IMR-90 (cell line): ENCODE measurements around the gene SLC29A1. TPM values are rescaled to one million over a fixed set of nuclear protein-coding genes. Genes with fewer than 3 reads are reported as not detected.

ENCODE experiments used
- ATAC-seq: fragments of 200-7000 bp; cut with Tn5 transposase; 2 replicates; pipeline ENCODE4 v1.9.1; 2020; ENCODE audit warnings: low read depth, mild to moderate bottlenecking, moderate library complexity
- Bru-seq: library from RNA; stranded (reverse); fragments of 400-500 nt; gene quantifications from one replicate; lab custom pipeline; 2021; lab: Mats Ljungman, UMichigan
- BruChase-seq, 2 experiments: library from RNA; stranded (reverse); fragments of 400-500 nt; gene quantifications; one replicate each; lab custom pipeline; 2021; lab: Mats Ljungman, UMichigan
- BruUV-seq: library from RNA; stranded (reverse); fragments of 400-500 nt; replicated peaks from 2 replicates; lab custom pipeline; 2021; lab: Mats Ljungman, UMichigan
- CTCF ChIA-PET: fragments of 300-600 bp; formaldehyde crosslinking; extraction: SDS; loops from one replicate; lab custom pipeline; 2021; ENCODE audit warnings: antibody characterized with exemption; lab: Yijun Ruan, JAX
- POLR2A ChIA-PET: fragments of 300-600 bp; sonication (Branson Sonifier 250); formaldehyde crosslinking; loops from one replicate; lab custom pipeline; 2022; ENCODE audit warnings: antibody characterized with exemption; ENCODE audit not compliant: unreplicated experiment; lab: Charles Lee
- DNase-seq: peaks from one replicate; pipeline ENCODE4 v3.0.0; 2013
- H2AFZ ChIP-seq: replicated peaks from 2 replicates; pipeline ENCODE3; 2013; ENCODE audit warnings: low read length, mild to moderate bottlenecking; ENCODE audit not compliant: poor library complexity
- H2AK5ac ChIP-seq: 2 replicates; pipeline ENCODE4 v1.6.1; 2013; ENCODE audit warnings: low read depth, low read length, inconsistent platforms
- H2AK9ac ChIP-seq: replicated peaks from 2 replicates; pipeline ENCODE3; 2013; ENCODE audit warnings: mild to moderate bottlenecking, low read depth, low read length, moderate library complexity; ENCODE audit not compliant: poor library complexity
- H2BK120ac ChIP-seq: 2 replicates; pipeline ENCODE4 v1.6.1; 2013; ENCODE audit warnings: low read depth, low read length, inconsistent platforms
- H2BK15ac ChIP-seq: 3 replicates; pipeline ENCODE4 v1.6.1; 2013; ENCODE audit warnings: low read depth, low read length, inconsistent platforms
- H2BK20ac ChIP-seq: 2 replicates; pipeline ENCODE4 v1.6.1; 2013; ENCODE audit warnings: low read depth, mild to moderate bottlenecking, inconsistent platforms, low read length, moderate library complexity
- H2BK5ac ChIP-seq: 2 replicates; pipeline ENCODE4 v1.6.1; 2013; ENCODE audit warnings: mild to moderate bottlenecking, low read depth, low read length, inconsistent platforms; ENCODE audit not compliant: poor library complexity, severe bottlenecking
- H3K14ac ChIP-seq: replicated peaks from 2 replicates; pipeline ENCODE4 v1.6.1; 2013; ENCODE audit warnings: low read depth, low read length, inconsistent platforms
- H3K18ac ChIP-seq: 2 replicates; pipeline ENCODE4 v1.6.1; 2013; ENCODE audit warnings: low read depth, low read length, control low read depth
- H3K23ac ChIP-seq: 2 replicates; pipeline ENCODE4 v1.6.1; 2013; ENCODE audit warnings: low read depth, low read length, inconsistent platforms
- H3K27ac ChIP-seq: 2 replicates; pipeline ENCODE4 v1.5.1; 2013; ENCODE audit warnings: mild to moderate bottlenecking, control low read depth, low read length; ENCODE audit not compliant: insufficient read depth
- H3K27me3 ChIP-seq: 2 replicates; pipeline ENCODE4 v1.6.1; 2013; ENCODE audit warnings: low read length; ENCODE audit not compliant: control insufficient read depth, insufficient read depth
- H3K36me3 ChIP-seq: 2 replicates; pipeline ENCODE4 v1.6.1; 2013; ENCODE audit warnings: low read length, mixed read lengths; ENCODE audit not compliant: control insufficient read depth, insufficient read depth
- H3K4ac ChIP-seq: 2 replicates; pipeline ENCODE4 v1.6.1; 2013; ENCODE audit warnings: low read depth, low read length, inconsistent platforms
- H3K4me1 ChIP-seq: 2 replicates; pipeline ENCODE4 v1.6.1; 2013; ENCODE audit warnings: low read length, mixed read lengths; ENCODE audit not compliant: control insufficient read depth, insufficient read depth
- H3K4me2 ChIP-seq: 2 replicates; pipeline ENCODE4 v1.6.1; 2013; ENCODE audit warnings: low read depth, mild to moderate bottlenecking, control low read depth, low read length, moderate library complexity
- H3K4me3 ChIP-seq: 2 replicates; pipeline ENCODE4 v1.5.1; 2013; ENCODE audit warnings: low read depth, mild to moderate bottlenecking, control low read depth, low read length, moderate library complexity; ENCODE audit not compliant: insufficient read depth
- H3K56ac ChIP-seq: 2 replicates; pipeline ENCODE4 v1.6.1; 2013; ENCODE audit warnings: low read length, inconsistent platforms; ENCODE audit not compliant: insufficient read depth; ENCODE audit errors: extremely low read depth
- H3K79me1 ChIP-seq, 2 experiments: 2 replicates each; pipeline ENCODE4 v1.6.1; 2013; ENCODE audit warnings: low read length in 2 of 2, inconsistent platforms in 1 of 2, low read depth in 1 of 2
- H3K9ac ChIP-seq: 2 replicates; pipeline ENCODE4 v1.6.1; 2013; ENCODE audit warnings: low read depth, low read length, control low read depth
- H3K9me1 ChIP-seq: 2 replicates; pipeline ENCODE4 v1.6.1; 2013; ENCODE audit warnings: low read length, inconsistent platforms; ENCODE audit not compliant: insufficient read depth
- H3K9me3 ChIP-seq: 2 replicates; pipeline ENCODE4 v1.6.1; 2013; ENCODE audit warnings: low read length; ENCODE audit not compliant: control insufficient read depth, insufficient read depth
- H4K20me1 ChIP-seq: 2 replicates; pipeline ENCODE4 v1.6.1; 2013; ENCODE audit warnings: low read length, inconsistent platforms; ENCODE audit not compliant: insufficient read depth
- H4K5ac ChIP-seq: 2 replicates; pipeline ENCODE4 v1.6.1; 2013; ENCODE audit warnings: mild to moderate bottlenecking, low read depth, low read length, control low read depth
- H4K8ac ChIP-seq, 2 experiments: 2 replicates each; pipeline ENCODE4 v1.6.1; 2013; ENCODE audit warnings: low read depth in 2 of 2, low read length in 2 of 2, control low read depth in 1 of 2, inconsistent platforms in 1 of 2
- H4K91ac ChIP-seq: 2 replicates; pipeline ENCODE4 v1.6.1; 2013; ENCODE audit warnings: low read depth, low read length, inconsistent platforms; ENCODE audit not compliant: insufficient read depth
- BHLHE40 ChIP-seq: fragments of 150-350 bp; IDR thresholded peaks from 2 replicates; pipeline ENCODE4 v1.6.1; 2016; ENCODE audit warnings: mild to moderate bottlenecking, low read depth, low read length
- FOS ChIP-seq: fragments of 150-350 bp; IDR thresholded peaks from 2 replicates; pipeline ENCODE4 v1.6.1; 2016; ENCODE audit warnings: low read depth, low read length
- MAFK ChIP-seq: IDR thresholded peaks from 2 replicates; pipeline ENCODE4 v1.6.1; 2012; ENCODE audit warnings: low read depth, low read length, improper control_type of control experiment
- MXI1 ChIP-seq: IDR thresholded peaks from 2 replicates; pipeline ENCODE4 v1.6.1; 2012; ENCODE audit warnings: low read depth, mild to moderate bottlenecking, low read length, moderate library complexity, borderline replicate concordance
- POLR2A ChIP-seq: IDR thresholded peaks from 2 replicates; pipeline ENCODE4 v1.6.1; 2012; ENCODE audit warnings: mild to moderate bottlenecking, low read depth, low read length
- RAD21 ChIP-seq: IDR thresholded peaks from 2 replicates; pipeline ENCODE4 v1.6.1; 2012; ENCODE audit warnings: low read length, improper control_type of control experiment
- RCOR1 ChIP-seq: IDR thresholded peaks from 2 replicates; pipeline ENCODE4 v1.6.1; 2012; ENCODE audit warnings: mild to moderate bottlenecking, low read length, improper control_type of control experiment; ENCODE audit not compliant: insufficient replicate concordance
- SMC3 ChIP-seq: fragments of 150-350 bp; IDR thresholded peaks from 2 replicates; pipeline ENCODE4 v1.6.1; 2016; ENCODE audit warnings: low read depth, mild to moderate bottlenecking, antibody characterized with exemption, low read length, moderate library complexity
- WGBS, 2 experiments: methylation state at CpG; one replicate each; pipeline versions ENCODE4 v1.1.5 to v1.1.7; 2013; ENCODE audit warnings: missing lambda C conversion rate in 2 of 2; ENCODE audit not compliant: insufficient read length in 1 of 2; ENCODE audit errors: extremely low coverage in 2 of 2; 5-methylcytosine and 5-hydroxymethylcytosine counted together
- dilution Hi-C: fragments of 300-500 bp; cut with HindIII; formaldehyde crosslinking; loops from one replicate; pipeline ENCODE4 v1.14.3; 2018; ENCODE audit warnings: low sequenced_read_pairs; ENCODE audit not compliant: unreplicated experiment
- in situ Hi-C: fragments of 300-500 bp; cut with MboI; formaldehyde crosslinking; loops from 3 replicates; pipeline ENCODE4 v1.14.3; 2019; ENCODE audit warnings: low sequenced_read_pairs, inconsistent platforms, mixed read lengths
- intact Hi-C: fragments of 100-400 bp; cut with micrococcal nuclease; formaldehyde crosslinking; loops from 2 replicates; pipeline ENCODE4 v1.10.0; 2022
- long read RNA-seq: library from polyadenylated mRNA; unstranded; transcript quantifications from one replicate; pipeline ENCODE4 v2.0.0, GENCODE V29; 2021; ENCODE audit not compliant: unreplicated experiment
- polyA plus RNA-seq, 3 experiments: library from polyadenylated mRNA; depleted of rRNA; stranded (reverse); fragments of >200 nt; gene quantifications; 2 replicates each; pipeline ENCODE4 v1.2.3, GENCODE V29; 2012; ENCODE audit warnings: low replicate concordance in 1 of 3
- total RNA-seq: library from RNA; depleted of rRNA; stranded (reverse); fragments of >200 nt; gene quantifications from 2 replicates; pipeline ENCODE4 v1.2.3, GENCODE V29; 2012; rRNA removed
- TF ChIP-seq, protein P1 (sequence below): fragments of 150-350 bp; IDR thresholded peaks from 2 replicates; pipeline ENCODE4 v1.6.1; 2016; ENCODE audit warnings: low read depth, mild to moderate bottlenecking, low read length, moderate library complexity, borderline replicate concordance
- TF ChIP-seq, protein P2 (sequence below): conservative IDR thresholded peaks from 2 replicates; pipeline ENCODE4 v1.5.1; 2012; ENCODE audit warnings: mild to moderate bottlenecking, low read depth, low read length, improper control_type of control experiment
- TF ChIP-seq, protein P3 (sequence below): fragments of 150-350 bp; IDR thresholded peaks from 2 replicates; pipeline ENCODE4 v1.6.1; 2017; ENCODE audit warnings: mild to moderate bottlenecking, antibody characterized with exemption, low read length, low read depth

Gene SLC29A1
- 4.1 and 4.7 TPM in 2 replicates for total RNA-seq
- polyA plus RNA-seq (2012; rRNA removed): 22.1 and 23.2 TPM in 2 replicates
- 20.7 and 23.2 TPM in 2 replicates for polyA plus RNA-seq (2012; cell fraction: cytosol; rRNA removed)
- 33.9 and 57.0 TPM in 2 replicates for polyA plus RNA-seq (2012; cell fraction: nucleus; rRNA removed; ENCODE audit: low replicate concordance)
- percentile 37 among the genes with signal in this experiment for Bru-seq, nascent RNA
- percentile 44 among the genes with signal in this experiment for BruChase-seq, experiment 1, labeled RNA remaining after a 6-hour chase
- BruChase-seq, experiment 2, labeled RNA remaining after a 2-hour chase: percentile 38 among the genes with signal in this experiment
- long read RNA-seq, transcript SLC29A1-209 (13 exons, 2,318 nt): major isoform, 6 of 19 reads
- long read RNA-seq, partial matches to known transcripts: 6 of 19 reads
- long read RNA-seq, other reads (novel, unspliced or antisense): 5 of 19 reads

DNA sequence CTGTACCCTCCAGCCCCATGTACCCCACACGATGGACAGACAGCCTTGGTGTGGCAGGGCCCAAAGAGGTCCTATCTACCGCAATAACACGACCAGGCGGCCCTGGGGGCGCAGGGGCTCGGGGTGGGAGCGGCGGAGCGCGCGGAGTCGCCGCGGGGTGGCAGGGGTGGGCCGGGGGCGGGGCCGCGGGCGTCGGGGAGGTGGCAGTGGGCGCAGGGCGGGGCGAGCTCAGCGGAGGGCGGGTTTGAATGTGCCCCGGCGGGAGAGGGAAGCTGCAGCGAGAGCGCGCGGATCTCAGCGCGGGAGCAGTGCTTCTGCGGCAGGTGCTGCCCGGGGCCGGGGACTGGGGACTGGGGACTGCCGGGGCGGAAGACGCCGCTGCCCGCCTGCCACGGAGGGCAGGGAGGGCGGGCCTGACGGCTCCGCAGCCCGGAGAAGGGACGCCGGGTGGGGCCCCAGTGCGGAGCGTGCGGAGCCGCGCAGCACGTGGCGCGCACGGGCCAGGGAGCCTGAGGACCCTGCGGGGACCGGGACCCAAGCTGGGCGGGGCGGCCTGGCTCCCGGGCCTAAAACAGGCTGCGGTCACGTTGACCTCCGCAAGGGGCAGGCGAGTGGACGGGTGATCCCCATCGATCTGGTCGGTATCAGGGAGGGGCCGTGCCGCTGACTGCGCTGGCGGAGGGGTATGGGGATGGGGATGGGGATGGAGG, at the start of gene SLC29A1:
SLC29A1 (plus strand) TSS at position 277 of the 710 bp plus-strand sequence. CDS start 3,719 bp downstream, outside the sequence.
- Histone ChIP-seq H3K27me3 (no peaks in the 10 kb centered on the region; the same call in 1 of the 2 replicates), H2BK120ac (no peak within 1 kb of the TSS; the same call in 1 of the 2 replicates), H2BK15ac (no peak within 1 kb of the TSS), H3K9ac (peak within 1 kb of the TSS; percentile 57; the same call in 1 of the 2 replicates), H3K9me1 (peaks cover 4% of the 10 kb centered on the region; the same call in 1 of the 2 replicates), H2BK20ac (no peak within 1 kb of the TSS), H3K4me1 (peaks cover 16% of the 10 kb centered on the region), H4K5ac (no peak within 1 kb of the TSS), H2BK5ac (no peak within 1 kb of the TSS), H3K18ac (no peak within 1 kb of the TSS), H3K27ac (peak within 1 kb of the TSS; percentile 37; the same call in 1 of the 2 replicates), H4K20me1 (no peaks in the 10 kb centered on the region), H3K4me3 (peak within 1 kb of the TSS; percentile 73), H3K23ac (peak within 1 kb of the TSS; percentile 65; the same call in 1 of the 2 replicates), H2AK5ac (no peak within 1 kb of the TSS), H3K4ac (no peak within 1 kb of the TSS), H3K14ac (peak within 1 kb of the TSS; percentile 55; the same call in 1 of the 2 replicates), H4K91ac (no peak within 1 kb of the TSS; the same call in 1 of the 2 replicates), H3K9me3 (no peaks in the 10 kb centered on the region), H4K8ac (no peak within 1 kb of the TSS; a peak in 1 of 4 replicates), H3K79me1 (peaks cover 0 to 8% of the 10 kb centered on the region in 2 experiments; a peak in 1 of 4 replicates), H2AK9ac (peak within 1 kb of the TSS; percentile 60), H3K4me2 (peak within 1 kb of the TSS; percentile 99), H3K56ac (no peak within 1 kb of the TSS; the same call in 1 of the 2 replicates), H2AFZ (peak within 1 kb of the TSS; percentile 96), H3K36me3 (no peaks in the 10 kb centered on the region)
- BruUV-seq: no TSS peak
- 0% methylated on average over 40 of the region's 73 CpGs; no CpG with 5 or more reads in 1 of the 2 experiments for WGBS, 2 experiments
- CTCF ChIA-PET: interaction anchor here (0.8 to 4.1 kb wide), 2 partner anchors 11 to 50 kb away, joined by 3 to 20 read pairs; no protein-coding TSS in a partner anchor
- POLR2A ChIA-PET: no interaction called here
- DNase-seq: peak; percentile 28
- intact Hi-C loops: no loop called here
- ATAC-seq: peak; percentile 62
- dilution Hi-C loops: no loop called here
- in situ Hi-C loops: no loop called here
- no peak for TF ChIP-seq RCOR1
- no peak for TF ChIP-seq SMC3
- no peak for TF ChIP-seq POLR2A
- TF ChIP-seq, protein P1, sequence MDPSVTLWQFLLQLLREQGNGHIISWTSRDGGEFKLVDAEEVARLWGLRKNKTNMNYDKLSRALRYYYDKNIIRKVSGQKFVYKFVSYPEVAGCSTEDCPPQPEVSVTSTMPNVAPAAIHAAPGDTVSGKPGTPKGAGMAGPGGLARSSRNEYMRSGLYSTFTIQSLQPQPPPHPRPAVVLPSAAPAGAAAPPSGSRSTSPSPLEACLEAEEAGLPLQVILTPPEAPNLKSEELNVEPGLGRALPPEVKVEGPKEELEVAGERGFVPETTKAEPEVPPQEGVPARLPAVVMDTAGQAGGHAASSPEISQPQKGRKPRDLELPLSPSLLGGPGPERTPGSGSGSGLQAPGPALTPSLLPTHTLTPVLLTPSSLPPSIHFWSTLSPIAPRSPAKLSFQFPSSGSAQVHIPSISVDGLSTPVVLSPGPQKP: no peak
- TF ChIP-seq, protein P2, sequence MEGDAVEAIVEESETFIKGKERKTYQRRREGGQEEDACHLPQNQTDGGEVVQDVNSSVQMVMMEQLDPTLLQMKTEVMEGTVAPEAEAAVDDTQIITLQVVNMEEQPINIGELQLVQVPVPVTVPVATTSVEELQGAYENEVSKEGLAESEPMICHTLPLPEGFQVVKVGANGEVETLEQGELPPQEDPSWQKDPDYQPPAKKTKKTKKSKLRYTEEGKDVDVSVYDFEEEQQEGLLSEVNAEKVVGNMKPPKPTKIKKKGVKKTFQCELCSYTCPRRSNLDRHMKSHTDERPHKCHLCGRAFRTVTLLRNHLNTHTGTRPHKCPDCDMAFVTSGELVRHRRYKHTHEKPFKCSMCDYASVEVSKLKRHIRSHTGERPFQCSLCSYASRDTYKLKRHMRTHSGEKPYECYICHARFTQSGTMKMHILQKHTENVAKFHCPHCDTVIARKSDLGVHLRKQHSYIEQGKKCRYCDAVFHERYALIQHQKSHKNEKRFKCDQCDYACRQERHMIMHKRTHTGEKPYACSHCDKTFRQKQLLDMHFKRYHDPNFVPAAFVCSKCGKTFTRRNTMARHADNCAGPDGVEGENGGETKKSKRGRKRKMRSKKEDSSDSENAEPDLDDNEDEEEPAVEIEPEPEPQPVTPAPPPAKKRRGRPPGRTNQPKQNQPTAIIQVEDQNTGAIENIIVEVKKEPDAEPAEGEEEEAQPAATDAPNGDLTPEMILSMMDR: no peak; the same call in 1 of the 2 replicates
- TF ChIP-seq FOS: no peak
- TF ChIP-seq BHLHE40: peak; percentile 69; the same call in 1 of the 2 replicates
- peak; percentile 89; the same call in 1 of the 2 replicates for TF ChIP-seq MXI1
- no peak for TF ChIP-seq RAD21
- TF ChIP-seq, protein P3, sequence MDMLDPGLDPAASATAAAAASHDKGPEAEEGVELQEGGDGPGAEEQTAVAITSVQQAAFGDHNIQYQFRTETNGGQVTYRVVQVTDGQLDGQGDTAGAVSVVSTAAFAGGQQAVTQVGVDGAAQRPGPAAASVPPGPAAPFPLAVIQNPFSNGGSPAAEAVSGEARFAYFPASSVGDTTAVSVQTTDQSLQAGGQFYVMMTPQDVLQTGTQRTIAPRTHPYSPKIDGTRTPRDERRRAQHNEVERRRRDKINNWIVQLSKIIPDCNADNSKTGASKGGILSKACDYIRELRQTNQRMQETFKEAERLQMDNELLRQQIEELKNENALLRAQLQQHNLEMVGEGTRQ: peak; percentile 41; the same call in 1 of the 2 replicates
- TF ChIP-seq MAFK: no peak
